ENCODE data around the gene KRT12. TPM values are rescaled to one million over a fixed set of nuclear protein-coding genes. Genes with fewer than 3 reads are reported as not detected.

KRT12 gene
- polyA plus RNA-seq, 2 of the 4 experiments (the other 2 are of a cell fraction) = not detected

DNA sequence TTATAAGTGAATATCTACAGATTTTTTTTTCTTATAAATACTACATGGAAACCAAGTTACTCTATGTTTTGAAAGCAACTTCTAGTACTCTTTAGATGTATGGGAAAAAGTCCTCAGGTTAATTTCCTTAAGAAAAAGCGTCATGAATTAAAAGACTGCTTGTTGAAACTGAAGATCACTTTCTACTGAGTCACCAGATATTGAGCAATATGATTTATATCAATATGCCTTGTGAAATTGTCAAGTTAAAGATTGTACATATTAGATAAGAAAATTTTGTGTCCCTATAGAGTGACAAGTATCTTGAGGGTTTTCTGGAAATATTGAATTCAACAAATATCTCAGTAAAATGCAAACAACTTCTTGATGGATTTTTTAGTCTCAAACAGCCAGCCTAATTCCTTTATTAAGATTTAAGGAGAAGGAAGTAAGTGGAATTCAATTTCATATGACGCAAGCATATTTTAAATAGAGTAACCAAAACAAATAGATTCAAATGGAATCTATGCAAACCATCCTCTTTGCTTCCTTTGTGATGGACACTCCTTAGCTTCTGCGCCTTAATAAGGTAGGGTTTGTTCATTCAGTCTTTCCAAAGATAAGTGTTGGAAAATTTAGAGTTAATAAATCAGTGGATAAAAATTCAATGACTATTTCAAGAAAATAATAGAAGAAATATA is 16.6 kb downstream of the KRT12 start (continued):
- no peak for TF ChIP-seq KDM1A (IDR thresholded peaks at IDR 0.05; ENCODE audit: low read depth)
- no peak for TF ChIP-seq ESRRA (IDR thresholded peaks at IDR 0.05; ENCODE audit: borderline replicate concordance, low read length)
- TF ChIP-seq, protein P1, sequence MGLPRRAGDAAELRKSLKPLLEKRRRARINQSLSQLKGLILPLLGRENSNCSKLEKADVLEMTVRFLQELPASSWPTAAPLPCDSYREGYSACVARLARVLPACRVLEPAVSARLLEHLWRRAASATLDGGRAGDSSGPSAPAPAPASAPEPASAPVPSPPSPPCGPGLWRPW (IDR thresholded peaks at IDR 0.05) = peak; percentile 85
- TF ChIP-seq NFE2L2 (conservative IDR thresholded peaks at IDR 0.05; ENCODE audit: low read length) = no peak
- TF ChIP-seq HOXB5 (CRISPR knock-in tag; IDR thresholded peaks at IDR 0.05) = 0 out of 2 replicates have a peak, but pooled peaks have one; percentile 57
- TF ChIP-seq CHD2 (IDR thresholded peaks at IDR 0.05; ENCODE audit: low read length, partially characterized antibody) = no peak
- no peak for TF ChIP-seq ZC3H11A (IDR thresholded peaks at IDR 0.05)
- TF ChIP-seq CEBPB (IDR thresholded peaks at IDR 0.05) = peak; percentile 96 to 98
- no peak for TF ChIP-seq RFX5 (IDR thresholded peaks at IDR 0.05)

DNA sequence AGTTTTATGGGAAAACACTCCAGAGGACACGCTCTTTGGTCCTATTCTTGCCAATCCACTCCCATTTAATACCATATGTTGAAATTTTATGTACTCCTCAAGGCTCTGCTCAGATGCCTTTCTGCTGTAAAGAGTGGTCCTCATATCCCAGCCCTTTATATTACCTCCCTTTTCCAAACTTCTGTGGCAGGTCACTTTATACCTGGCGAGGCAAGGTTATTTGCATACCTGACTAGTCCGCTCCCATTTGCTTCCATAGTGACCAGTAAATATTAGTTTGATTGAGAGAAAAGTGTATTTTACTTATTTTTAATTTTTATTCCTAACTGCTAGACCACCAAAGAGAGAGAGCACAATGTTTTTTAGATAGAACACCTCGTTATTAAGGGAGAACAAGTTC is 17.3 kb downstream of the KRT12 start:
- H3K4me1 ChIP-seq = peaks cover 60% of the 10 kb centered on the region
- H3K4me2 ChIP-seq = peak overlapping the region; percentile 72
- 86% methylated on average over 4 of the region's 4 CpGs for WGBS (ENCODE audit: missing lambda C conversion rate)
- POLR2A ChIA-PET = interaction anchor here (1.0 to 1.5 kb wide), 2 partner anchors 31 kb away, joined by 3 to 4 read pairs; no protein-coding TSS in a partner anchor
- H3K4me3 ChIP-seq = no peak overlapping the region
- peak overlapping the region; percentile 66 to 73 for H3K27ac ChIP-seq
- TF ChIP-seq NR3C1 (IDR thresholded peaks at IDR 0.05) = no peak
- no peak for TF ChIP-seq MAFK (IDR thresholded peaks at IDR 0.05; ENCODE audit: partially characterized antibody)
- TF ChIP-seq MYC (IDR thresholded peaks at IDR 0.05; ENCODE audit: borderline replicate concordance, low read length) = no peak
- no peak for TF ChIP-seq ZC3H11A (IDR thresholded peaks at IDR 0.05)
- no peak for TF ChIP-seq ZNF302 (CRISPR knock-in tag; IDR thresholded peaks at IDR 0.05)
- no peak for TF ChIP-seq RAD21 (conservative IDR thresholded peaks at IDR 0.05 in 1 of 2, IDR thresholded peaks at IDR 0.05 in 1 of 2)
- TF ChIP-seq GATA3 (IDR thresholded peaks at IDR 0.05; ENCODE audit: borderline replicate concordance) = no peak
- TF ChIP-seq JUNB (IDR thresholded peaks at IDR 0.05) = no peak
- TF ChIP-seq, protein P2, sequence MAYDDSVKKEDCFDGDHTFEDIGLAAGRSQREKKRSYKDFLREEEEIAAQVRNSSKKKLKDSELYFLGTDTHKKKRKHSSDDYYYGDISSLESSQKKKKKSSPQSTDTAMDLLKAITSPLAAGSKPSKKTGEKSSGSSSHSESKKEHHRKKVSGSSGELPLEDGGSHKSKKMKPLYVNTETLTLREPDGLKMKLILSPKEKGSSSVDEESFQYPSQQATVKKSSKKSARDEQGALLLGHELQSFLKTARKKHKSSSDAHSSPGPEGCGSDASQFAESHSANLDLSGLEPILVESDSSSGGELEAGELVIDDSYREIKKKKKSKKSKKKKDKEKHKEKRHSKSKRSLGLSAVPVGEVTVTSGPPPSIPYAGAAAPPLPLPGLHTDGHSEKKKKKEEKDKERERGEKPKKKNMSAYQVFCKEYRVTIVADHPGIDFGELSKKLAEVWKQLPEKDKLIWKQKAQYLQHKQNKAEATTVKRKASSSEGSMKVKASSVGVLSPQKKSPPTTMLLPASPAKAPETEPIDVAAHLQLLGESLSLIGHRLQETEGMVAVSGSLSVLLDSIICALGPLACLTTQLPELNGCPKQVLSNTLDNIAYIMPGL (CRISPR knock-in tag; IDR thresholded peaks at IDR 0.05; ENCODE audit: borderline replicate concordance) = no peak
- DNase-seq (ENCODE audit: low read depth in 1 of 2, low spot score in 1 of 2) = no peak
- ATAC-seq = no peak
- FAIRE-seq = no peak
- no peaks in the 10 kb centered on the region for H3K9me3 ChIP-seq
- CTCF ChIA-PET = interaction anchor here (1.0 to 21.2 kb wide), 4 partner anchors 230 to 813 kb away, joined by 3 to 418 read pairs (median 16); no protein-coding TSS in a partner anchor

DNA sequence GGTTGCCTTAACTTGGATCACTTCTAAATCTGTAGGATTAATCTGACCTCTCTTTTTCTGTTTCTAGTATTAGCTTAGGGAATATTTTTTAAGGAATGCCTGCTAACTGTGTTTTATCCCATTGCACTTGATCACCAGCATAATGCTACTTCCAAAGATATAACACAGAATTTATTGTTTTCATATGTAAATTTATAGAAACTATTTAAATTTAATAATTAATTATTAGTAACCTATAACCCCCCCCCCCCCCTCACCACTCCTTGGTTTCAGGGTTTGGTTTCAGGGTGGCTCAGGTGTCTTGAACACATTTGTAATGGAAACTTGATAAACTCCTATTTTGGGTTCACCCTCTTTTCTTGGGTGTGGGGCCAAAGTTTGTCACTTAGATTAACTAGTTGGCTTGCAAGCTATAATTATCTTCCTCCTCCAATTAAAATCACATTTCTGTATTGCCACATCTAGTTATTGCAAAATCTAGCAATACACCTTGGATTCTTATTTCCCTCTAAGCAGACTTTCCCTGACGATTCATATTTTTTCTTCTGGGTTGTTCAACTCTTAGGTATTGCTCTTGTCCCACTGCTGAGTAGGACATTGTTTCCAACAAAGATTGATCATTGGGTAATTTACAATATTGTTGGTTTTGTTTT is 18.3 kb downstream of the KRT12 start:
- H3K4me1 ChIP-seq = peaks cover 53% of the 10 kb centered on the region
- H3K4me2 ChIP-seq = no peak overlapping the region
- TF ChIP-seq CEBPB (IDR thresholded peaks at IDR 0.05) = peak in 1 of 2 experiments; percentile 13; a peak in 1 of 4 replicates
- TF ChIP-seq JUNB (IDR thresholded peaks at IDR 0.05) = no peak
- no peak for TF ChIP-seq EHMT2 (IDR thresholded peaks at IDR 0.05; ENCODE audit: low read depth)
- TF ChIP-seq JUN (IDR thresholded peaks at IDR 0.05) = no peak
- DNase-seq (ENCODE audit: low read depth in 1 of 2, low spot score in 1 of 2) (no peak), FAIRE-seq (peak; percentile 79), ATAC-seq (no peak)
- peak overlapping the region in 1 of 2 experiments; percentile 66; a peak in 1 of 6 replicates for H3K27ac ChIP-seq
- WGBS (ENCODE audit: missing lambda C conversion rate) = 85% methylated on average over 1 of the region's 1 CpG
- POLR2A ChIA-PET = interaction anchor here (0.8 to 1.0 kb wide), 2 partner anchors 30 kb away, joined by 3 to 4 read pairs; no protein-coding TSS in a partner anchor
- no peaks in the 10 kb centered on the region for H3K9me3 ChIP-seq
- CTCF ChIA-PET = interaction anchor here (1.0 to 21.2 kb wide), 9 partner anchors 9 to 814 kb away, joined by 3 to 418 read pairs (median 10); no protein-coding TSS in a partner anchor
- no peak overlapping the region for H3K4me3 ChIP-seq
